ENCODE measurements around the gene TAF11L3. TPM values are rescaled to one million over a fixed set of nuclear protein-coding genes. Genes with fewer than 3 reads are reported as not detected.
"Not testable (repeated sequence)": the region's sequence is repeated elsewhere in the genome, so short reads cannot be mapped to it uniquely, and the experiment has no call there.

The TAF11L3 gene
- total and polyA plus RNA-seq, 4 donors: not detected

GRCh38 chr5:17492770-17493169 is 25.4 kb upstream of the TAF11L3 start:
- no peak for DNase-seq (ENCODE audit: low read depth in 4 of 6, low spot score in 6 of 6)
- H3K4me3 ChIP-seq (ENCODE audit: low read depth, low read length): no peak overlapping the region

GRCh38 chr5:17497446-17497845 is 20.7 kb upstream of the TAF11L3 start:
- no peak overlapping the region for H3K4me3 ChIP-seq (ENCODE audit: low read depth, low read length)
- no peaks in the 10 kb centered on the region for H3K9me3 ChIP-seq (ENCODE audit: control insufficient read depth, insufficient read depth, low read length)
- 68% methylated on average over 2 of the region's 4 CpGs for WGBS (ENCODE audit: insufficient coverage)
- no peaks in the 10 kb centered on the region for H3K36me3 ChIP-seq (ENCODE audit: control insufficient read depth, insufficient read depth, low read length)
- H3K27me3 ChIP-seq (ENCODE audit: control insufficient read depth, insufficient read depth, low read length): no peaks in the 10 kb centered on the region
- H3K4me1 ChIP-seq (ENCODE audit: control insufficient read depth, insufficient read depth, low read length): no peaks in the 10 kb centered on the region
- no peak for DNase-seq (ENCODE audit: low read depth in 4 of 6, low spot score in 6 of 6)
- no peak overlapping the region for H3K27ac ChIP-seq (ENCODE audit: low read depth, low read length)

More at GRCh38 chr5:17492770-17493169, 25.4 kb upstream of the TAF11L3 start:
- Histone ChIP-seq H3K4me1 (ENCODE audit: control insufficient read depth, insufficient read depth, low read length) (no peaks in the 10 kb centered on the region), H3K27ac (ENCODE audit: low read depth, low read length) (no peak overlapping the region), H3K36me3 (ENCODE audit: control insufficient read depth, insufficient read depth, low read length) (no peaks in the 10 kb centered on the region), H3K9me3 (ENCODE audit: control insufficient read depth, insufficient read depth, low read length) (no peaks in the 10 kb centered on the region), H3K27me3 (ENCODE audit: control insufficient read depth, insufficient read depth, low read length) (no peaks in the 10 kb centered on the region)
- no CpG with 5 or more reads among the region's 3 CpGs for WGBS (ENCODE audit: insufficient coverage)

GRCh38 chr5:17497931-17498330 is 20.2 kb upstream of the TAF11L3 start, which contains the start of gene TAF11L2:
TAF11L2 (plus strand) TSS chr5:17498231.
- 100% methylated on average over 3 of the region's 8 CpGs for WGBS (ENCODE audit: insufficient coverage)
- H3K36me3 ChIP-seq (ENCODE audit: control insufficient read depth, insufficient read depth, low read length); H3K27ac ChIP-seq (ENCODE audit: low read depth, low read length); DNase-seq (ENCODE audit: low read depth in 4 of 6, low spot score in 6 of 6); H3K4me1 ChIP-seq (ENCODE audit: control insufficient read depth, insufficient read depth, low read length); H3K9me3 ChIP-seq (ENCODE audit: control insufficient read depth, insufficient read depth, low read length); H3K27me3 ChIP-seq (ENCODE audit: control insufficient read depth, insufficient read depth, low read length); H3K4me3 ChIP-seq (ENCODE audit: low read depth, low read length): not testable (repeated sequence)

- Histone ChIP-seq H3K4me3 (ENCODE audit: low read depth, low read length) (no peak overlapping the region), H3K27ac (ENCODE audit: low read depth, low read length) (no peak overlapping the region), H3K4me1 (ENCODE audit: control insufficient read depth, insufficient read depth, low read length) (no peaks in the 10 kb centered on the region), H3K27me3 (ENCODE audit: control insufficient read depth, insufficient read depth, low read length) (no peaks in the 10 kb centered on the region), H3K36me3 (ENCODE audit: control insufficient read depth, insufficient read depth, low read length) (no peaks in the 10 kb centered on the region), H3K9me3 (ENCODE audit: control insufficient read depth, insufficient read depth, low read length) (no peaks in the 10 kb centered on the region)
- 94% methylated on average over 17 of the region's 17 CpGs for WGBS (ENCODE audit: insufficient coverage)
- DNase-seq (ENCODE audit: low read depth in 4 of 6, low spot score in 6 of 6): no peak
Measured at GRCh38 chr5:17511775-17512325, 6.3 kb upstream of the TAF11L3 start.

GRCh38 chr5:17517526-17517925 is 641 bp upstream of the TAF11L3 start:
- H3K27ac ChIP-seq (ENCODE audit: low read depth, low read length); H3K36me3 ChIP-seq (ENCODE audit: control insufficient read depth, insufficient read depth, low read length); H3K9me3 ChIP-seq (ENCODE audit: control insufficient read depth, insufficient read depth, low read length); H3K27me3 ChIP-seq (ENCODE audit: control insufficient read depth, insufficient read depth, low read length); H3K4me3 ChIP-seq (ENCODE audit: low read depth, low read length); H3K4me1 ChIP-seq (ENCODE audit: control insufficient read depth, insufficient read depth, low read length); DNase-seq (ENCODE audit: low read depth in 4 of 6, low spot score in 6 of 6): not testable (repeated sequence)
- WGBS (ENCODE audit: insufficient coverage): 100% methylated on average over 3 of the region's 12 CpGs

- 96% methylated on average over 6 of the region's 14 CpGs for WGBS (ENCODE audit: insufficient coverage)
- H3K4me1 ChIP-seq (ENCODE audit: control insufficient read depth, insufficient read depth, low read length); H3K27me3 ChIP-seq (ENCODE audit: control insufficient read depth, insufficient read depth, low read length); H3K9me3 ChIP-seq (ENCODE audit: control insufficient read depth, insufficient read depth, low read length); H3K4me3 ChIP-seq (ENCODE audit: low read depth, low read length); H3K27ac ChIP-seq (ENCODE audit: low read depth, low read length); DNase-seq (ENCODE audit: low read depth in 4 of 6, low spot score in 6 of 6); H3K36me3 ChIP-seq (ENCODE audit: control insufficient read depth, insufficient read depth, low read length): not testable (repeated sequence)
Measured at GRCh38 chr5:17519508-17519907, 1.3 kb downstream of the TAF11L3 start.

- H3K4me1 ChIP-seq (ENCODE audit: control insufficient read depth, insufficient read depth, low read length); H3K4me3 ChIP-seq (ENCODE audit: low read depth, low read length); H3K27me3 ChIP-seq (ENCODE audit: control insufficient read depth, insufficient read depth, low read length); H3K27ac ChIP-seq (ENCODE audit: low read depth, low read length); H3K36me3 ChIP-seq (ENCODE audit: control insufficient read depth, insufficient read depth, low read length); H3K9me3 ChIP-seq (ENCODE audit: control insufficient read depth, insufficient read depth, low read length); DNase-seq (ENCODE audit: low read depth in 4 of 6, low spot score in 6 of 6): not testable (repeated sequence)
- no CpG with 5 or more reads among the region's 15 CpGs for WGBS (ENCODE audit: insufficient coverage)
Measured at GRCh38 chr5:17521501-17521900, 3.3 kb downstream of the TAF11L3 start, which contains the start of gene TAF11L4. TAF11L4 (plus strand) TSS chr5:17521801.

GRCh38 chr5:17524935-17525334 is 6.8 kb downstream of the TAF11L3 start, which contains the start of gene TAF11L5:
TAF11L5 (plus strand) TSS chr5:17525235.
- not testable (repeated sequence) for H3K9me3 ChIP-seq (ENCODE audit: control insufficient read depth, insufficient read depth, low read length); DNase-seq (ENCODE audit: low read depth in 4 of 6, low spot score in 6 of 6); H3K36me3 ChIP-seq (ENCODE audit: control insufficient read depth, insufficient read depth, low read length); H3K4me1 ChIP-seq (ENCODE audit: control insufficient read depth, insufficient read depth, low read length); H3K27ac ChIP-seq (ENCODE audit: low read depth, low read length); H3K27me3 ChIP-seq (ENCODE audit: control insufficient read depth, insufficient read depth, low read length); H3K4me3 ChIP-seq (ENCODE audit: low read depth, low read length)
- WGBS (ENCODE audit: insufficient coverage): no CpG with 5 or more reads among the region's 15 CpGs

GRCh38 chr5:17526504-17526903 is 8.3 kb downstream of the TAF11L3 start:
- not testable (repeated sequence) for H3K27ac ChIP-seq (ENCODE audit: low read depth, low read length); H3K4me3 ChIP-seq (ENCODE audit: low read depth, low read length); H3K9me3 ChIP-seq (ENCODE audit: control insufficient read depth, insufficient read depth, low read length); H3K36me3 ChIP-seq (ENCODE audit: control insufficient read depth, insufficient read depth, low read length); H3K4me1 ChIP-seq (ENCODE audit: control insufficient read depth, insufficient read depth, low read length); H3K27me3 ChIP-seq (ENCODE audit: control insufficient read depth, insufficient read depth, low read length)
- peak in 1 of 6 donors; percentile 49 for DNase-seq (ENCODE audit: low read depth in 4 of 6, low spot score in 6 of 6)
- WGBS (ENCODE audit: insufficient coverage): 97% methylated on average over 3 of the region's 17 CpGs

- H3K36me3 ChIP-seq (ENCODE audit: control insufficient read depth, insufficient read depth, low read length); H3K27ac ChIP-seq (ENCODE audit: low read depth, low read length); H3K4me1 ChIP-seq (ENCODE audit: control insufficient read depth, insufficient read depth, low read length): not testable (repeated sequence)
Measured at GRCh38 chr5:17528369-17528768, 10.2 kb downstream of the TAF11L3 start, which contains the start of gene TAF11L6. TAF11L6 (plus strand) TSS chr5:17528669.

More at GRCh38 chr5:17528369-17528768, 10.2 kb downstream of the TAF11L3 start, which contains the start of gene TAF11L6:
- WGBS (ENCODE audit: insufficient coverage): no CpG with 5 or more reads among the region's 15 CpGs
- not testable (repeated sequence) for H3K4me3 ChIP-seq (ENCODE audit: low read depth, low read length); DNase-seq (ENCODE audit: low read depth in 4 of 6, low spot score in 6 of 6); H3K27me3 ChIP-seq (ENCODE audit: control insufficient read depth, insufficient read depth, low read length); H3K9me3 ChIP-seq (ENCODE audit: control insufficient read depth, insufficient read depth, low read length)
